ENCODE data around the gene FNDC11. TPM values are rescaled to one million over a fixed set of nuclear protein-coding genes. Genes with fewer than 3 reads are reported as not detected.

FNDC11 gene
- total and polyA plus RNA-seq, 5 experiments from 2014 or later, result 0.13 to 0.36 (median 0.25) TPM; not detected in 2

- Mint-ChIP-seq H3K9me3 (no peaks in the 10 kb centered on the region), H3K36me3 (no peaks in the 10 kb centered on the region), H3K4me1 (peaks cover 4 to 13% (median 11%) of the 10 kb centered on the region in 4 donors)
Observed at GRCh38 chr20:63543131-63543530, 10.8 kb upstream of the FNDC11 start.

GRCh38 chr20:63543733-63544132, 10.2 kb upstream of the FNDC11 start:
- POLR2A ChIA-PET, result no interaction called here
- no peaks in the 10 kb centered on the region for H3K36me3 Mint-ChIP-seq
- DNase-seq (no peak), ATAC-seq (no peak)
- peaks cover 5 to 13% (median 10%) of the 10 kb centered on the region in 4 donors for H3K4me1 Mint-ChIP-seq
- no peak overlapping the region for H3K27ac Mint-ChIP-seq
- H3K9me3 Mint-ChIP-seq, result no peaks in the 10 kb centered on the region
- no peak overlapping the region for H3K4me3 Mint-ChIP-seq
- peaks cover 0 to 8% (median 0%) of the 10 kb centered on the region in 5 donors for H3K27me3 Mint-ChIP-seq

More at GRCh38 chr20:63543131-63543530, 10.8 kb upstream of the FNDC11 start:
- Mint-ChIP-seq H3K27ac (no peak overlapping the region), H3K4me3 (no peak overlapping the region), H3K27me3 (peaks cover 0 to 5% (median 0%) of the 10 kb centered on the region in 5 donors)
- POLR2A ChIA-PET, result no interaction called here
- no peak for DNase-seq
- ATAC-seq, result no peak

- no peak overlapping the region for H3K27ac Mint-ChIP-seq
- DNase-seq, result no peak
- peaks cover 6 to 16% (median 12%) of the 10 kb centered on the region in 4 donors for H3K4me1 Mint-ChIP-seq
- POLR2A ChIA-PET, result interaction anchor here (1.8 kb wide), 1 partner anchor 23 kb away, joined by 5 read pairs; the partner anchor contains the start of gene PPDPF
- H3K27me3 Mint-ChIP-seq, result peaks cover 0 to 11% (median 0%) of the 10 kb centered on the region in 5 donors
- H3K36me3 Mint-ChIP-seq, result no peaks in the 10 kb centered on the region
- H3K4me3 Mint-ChIP-seq, result peak overlapping the region in 1 of 10 donors; percentile 24
- ATAC-seq, result no peak
- H3K9me3 Mint-ChIP-seq, result no peaks in the 10 kb centered on the region
Observed at GRCh38 chr20:63544241-63544957, 9.6 kb upstream of the FNDC11 start.

- Mint-ChIP-seq H3K4me1 (peaks cover 7 to 22% (median 11%) of the 10 kb centered on the region in 4 donors), H3K4me3 (no peak overlapping the region), H3K27me3 (peaks cover 0 to 16% (median 0%) of the 10 kb centered on the region in 5 donors), H3K9me3 (no peaks in the 10 kb centered on the region), H3K36me3 (no peaks in the 10 kb centered on the region), H3K27ac (peak overlapping the region in 2 of 10 donors; percentile 77 to 83)
- POLR2A ChIA-PET, result interaction anchor here (0.7 to 1.8 kb wide), 2 partner anchors 24 to 84 kb away, joined by 3 to 5 read pairs; partner anchors contain the start of gene PPDPF
- no peak for ATAC-seq
- no peak for DNase-seq
Observed at GRCh38 chr20:63544958-63545516, 8.9 kb upstream of the FNDC11 start.

- Mint-ChIP-seq H3K4me1 (peaks cover 8 to 26% (median 11%) of the 10 kb centered on the region in 4 donors), H3K27ac (no peak overlapping the region), H3K9me3 (no peaks in the 10 kb centered on the region), H3K27me3 (peaks cover 0 to 17% (median 0%) of the 10 kb centered on the region in 5 donors), H3K36me3 (no peaks in the 10 kb centered on the region), H3K4me3 (no peak overlapping the region)
- DNase-seq (no peak), ATAC-seq (peak in 1 of 2 donors; percentile 58)
- POLR2A ChIA-PET, result interaction anchor here (0.7 to 1.8 kb wide), 4 partner anchors 8 to 83 kb away, joined by 3 to 9 read pairs (median 4); partner anchors contain the start of genes PPDPF and PTK6
Observed at GRCh38 chr20:63545814-63546213, 8.1 kb upstream of the FNDC11 start.

- no peak for DNase-seq
- POLR2A ChIA-PET, result interaction anchor here (0.5 to 1.6 kb wide), 4 partner anchors 9 to 38 kb away, joined by 3 to 9 read pairs (median 4); partner anchors contain the start of genes PPDPF and PTK6
- no peak overlapping the region for H3K27ac Mint-ChIP-seq
- no peaks in the 10 kb centered on the region for H3K9me3 Mint-ChIP-seq
- H3K4me3 Mint-ChIP-seq, result no peak overlapping the region
- peaks cover 0 to 17% (median 2%) of the 10 kb centered on the region in 5 donors for H3K27me3 Mint-ChIP-seq
- H3K36me3 Mint-ChIP-seq, result no peaks in the 10 kb centered on the region
- ATAC-seq, result no peak
- peaks cover 12 to 26% (median 16%) of the 10 kb centered on the region in 4 donors for H3K4me1 Mint-ChIP-seq
Observed at GRCh38 chr20:63546256-63546955, 7.6 kb upstream of the FNDC11 start.

GRCh38 chr20:63546956-63547724, 6.8 kb upstream of the FNDC11 start:
- DNase-seq (no peak), ATAC-seq (no peak)
- Mint-ChIP-seq H3K4me3 (peak overlapping the region in 1 of 10 donors; percentile 15), H3K36me3 (no peaks in the 10 kb centered on the region), H3K27ac (no peak overlapping the region), H3K27me3 (peaks cover 0 to 17% (median 2%) of the 10 kb centered on the region in 5 donors), H3K9me3 (no peaks in the 10 kb centered on the region), H3K4me1 (peaks cover 12 to 28% (median 19%) of the 10 kb centered on the region in 4 donors)
- POLR2A ChIA-PET, result interaction anchor here (0.5 to 1.6 kb wide), 5 partner anchors 9 to 38 kb away, joined by 3 to 9 read pairs (median 4); partner anchors contain the start of genes PPDPF and PTK6

- Mint-ChIP-seq H3K4me1 (peaks cover 17 to 35% (median 26%) of the 10 kb centered on the region in 4 donors), H3K27me3 (peaks cover 0 to 17% (median 2%) of the 10 kb centered on the region in 5 donors), H3K27ac (no peak within 1 kb of the TSS), H3K36me3 (no peaks in the 10 kb centered on the region), H3K9me3 (no peaks in the 10 kb centered on the region), H3K4me3 (peak within 1 kb of the TSS in 1 of 10 donors; percentile 15)
- DNase-seq (no peak), ATAC-seq (no peak)
- POLR2A ChIA-PET, result interaction anchor here (0.8 to 1.6 kb wide), 3 partner anchors 10 to 27 kb away, joined by 3 to 9 read pairs (median 3); partner anchors contain the start of genes PPDPF and PTK6
Observed at GRCh38 chr20:63547725-63548480, 6.1 kb upstream of the FNDC11 start, which contains the start of gene SRMS. Gene SRMS, minus strand, starts transcription at chr20:63547749. Its CDS starts 286 bp downstream, at chr20:63547463.

- POLR2A ChIA-PET, result no interaction called here
- no peaks in the 10 kb centered on the region for H3K36me3 Mint-ChIP-seq
- H3K4me3 Mint-ChIP-seq, result no peak overlapping the region
- no peaks in the 10 kb centered on the region for H3K9me3 Mint-ChIP-seq
- no peak for DNase-seq
- H3K27me3 Mint-ChIP-seq, result peaks cover 0 to 17% (median 2%) of the 10 kb centered on the region in 5 donors
- ATAC-seq, result no peak
- H3K4me1 Mint-ChIP-seq, result peaks cover 17 to 38% (median 30%) of the 10 kb centered on the region in 4 donors
- no peak overlapping the region for H3K27ac Mint-ChIP-seq
Observed at GRCh38 chr20:63548542-63548941, 5.4 kb upstream of the FNDC11 start.

- Mint-ChIP-seq H3K4me3 (peak overlapping the region in 3 of 10 donors; percentile 6 to 64 (median 11)), H3K27ac (peak overlapping the region in 3 of 10 donors; percentile 53 to 80 (median 60))
Observed at GRCh38 chr20:63549019-63549418, 4.9 kb upstream of the FNDC11 start.

GRCh38 chr20:63549679-63550282, 4.2 kb upstream of the FNDC11 start:
- ATAC-seq (no peak), DNase-seq (no peak)
- H3K36me3 Mint-ChIP-seq, result no peaks in the 10 kb centered on the region
- H3K9me3 Mint-ChIP-seq, result no peaks in the 10 kb centered on the region
- H3K4me1 Mint-ChIP-seq, result peaks cover 13 to 35% (median 34%) of the 10 kb centered on the region in 4 donors
- POLR2A ChIA-PET, result interaction anchor here (0.9 to 1.2 kb wide), 2 partner anchors 11 to 92 kb away, joined by 4 to 5 read pairs; no protein-coding TSS in a partner anchor
- peak overlapping the region in 4 of 10 donors; percentile 6 to 64 (median 9) for H3K4me3 Mint-ChIP-seq
- peaks cover 0 to 17% (median 2%) of the 10 kb centered on the region in 5 donors for H3K27me3 Mint-ChIP-seq
- no peak overlapping the region for H3K27ac Mint-ChIP-seq

More at GRCh38 chr20:63549019-63549418, 4.9 kb upstream of the FNDC11 start:
- no peaks in the 10 kb centered on the region for H3K36me3 Mint-ChIP-seq
- ATAC-seq, result no peak
- peaks cover 13 to 34% (median 30%) of the 10 kb centered on the region in 4 donors for H3K4me1 Mint-ChIP-seq
- peaks cover 0 to 17% (median 2%) of the 10 kb centered on the region in 5 donors for H3K27me3 Mint-ChIP-seq
- POLR2A ChIA-PET, result no interaction called here
- no peaks in the 10 kb centered on the region for H3K9me3 Mint-ChIP-seq
- DNase-seq, result no peak
